SU-DHL-6 (cell line): Measurements from ENCODE around the gene MID2.
"Not testable (repeated sequence)": the region's sequence is repeated elsewhere in the genome, so short reads cannot be mapped to it uniquely, and the experiment has no call there.

ENCODE experiments used
- H2AFZ ChIP-seq: fragments of 200-600 bp; sonication (generic); 2 replicates; pipeline ENCODE4 v1.6.1; 2014; ENCODE audit warnings: low read depth, mild to moderate bottlenecking, moderate library complexity, mixed read lengths, antibody characterized with exemption, low read length; ENCODE audit not compliant: severe bottlenecking
- H3F3A ChIP-seq: fragments of 200-600 bp; shearing (Covaris generic); 2 replicates; pipeline ENCODE4 v1.6.0; 2016; ENCODE audit warnings: antibody characterized with exemption, mild to moderate bottlenecking; ENCODE audit not compliant: insufficient read depth
- H3K27ac ChIP-seq: fragments of 200-600 bp; sonication (generic); 2 replicates; pipeline ENCODE4 v1.5.1; 2016; ENCODE audit warnings: low read depth, mild to moderate bottlenecking, low read length, moderate library complexity, mixed read lengths
- H3K27me3 ChIP-seq: fragments of 200-600 bp; sonication (generic), shearing (Covaris generic); 2 replicates; pipeline ENCODE4 v1.6.0; 2014; ENCODE audit warnings: mild to moderate bottlenecking, low read length
- H3K36me3 ChIP-seq: fragments of 200-600 bp; sonication (generic); 2 replicates; pipeline ENCODE4 v1.6.1; 2014; ENCODE audit warnings: mild to moderate bottlenecking, low read length, mixed read lengths
- H3K4me2 ChIP-seq: fragments of 300-600, 200-600 bp; shearing (Covaris generic), sonication (generic); 2 replicates; pipeline ENCODE4 v1.6.0; 2014; ENCODE audit warnings: low read length, low read depth, mild to moderate bottlenecking; ENCODE audit not compliant: poor library complexity, severe bottlenecking
- H3K4me3 ChIP-seq: fragments of 200-600 bp; sonication (generic); 2 replicates; pipeline ENCODE4 v1.5.1; 2014; ENCODE audit warnings: antibody characterized with exemption, low read length, mild to moderate bottlenecking, mixed read lengths; ENCODE audit not compliant: insufficient read depth, poor library complexity, severe bottlenecking
- H3K79me2 ChIP-seq: fragments of 200-600 bp; sonication (generic); 2 replicates; pipeline ENCODE4 v1.6.1; 2014; ENCODE audit warnings: mild to moderate bottlenecking, low read length, moderate library complexity; ENCODE audit not compliant: insufficient read depth
- H3K9ac ChIP-seq: fragments of 200-600 bp; sonication (generic); 2 replicates; pipeline ENCODE4 v1.7.0; 2014; ENCODE audit warnings: mild to moderate bottlenecking, low read length
- H3K9me2 ChIP-seq: fragments of 200-600 bp; sonication (generic); replicated peaks from 2 replicates; pipeline ENCODE4 v1.6.1; 2014; ENCODE audit warnings: low read length; ENCODE audit not compliant: insufficient read depth
- H3K9me3 ChIP-seq: fragments of 200-600 bp; sonication (generic); 2 replicates; pipeline ENCODE4 v1.6.1; 2014; ENCODE audit warnings: low read length, mixed read lengths; ENCODE audit not compliant: insufficient read depth
- H4K20me1 ChIP-seq: fragments of 200-600 bp; sonication (generic); 2 replicates; pipeline ENCODE4 v1.6.1; 2014; ENCODE audit warnings: low read depth, mild to moderate bottlenecking, antibody characterized with exemption, low read length, moderate library complexity, mixed read lengths
- EZH2phosphoT487 ChIP-seq: fragments of 200-600 bp; sonication (generic), shearing (Covaris generic); conservative IDR thresholded peaks from 2 replicates; pipeline ENCODE4 v1.6.1; 2018; ENCODE audit warnings: mild to moderate bottlenecking, antibody characterized with exemption, low read length, moderate library complexity, mixed read lengths
- TF ChIP-seq, protein P1 (sequence below): fragments of 200-600 bp; sonication (generic); IDR thresholded peaks from one replicate; pipeline ENCODE4 v1.5.1; 2017; ENCODE audit warnings: antibody characterized with exemption, mild to moderate bottlenecking, low read length, moderate library complexity; ENCODE audit not compliant: insufficient read depth, poor library complexity, severe bottlenecking

MID2 gene

GRCh38 chrX:107780525-107780924 lies 45.1 kb upstream of the MID2 start:
- Histone ChIP-seq H3K9ac (no peak overlapping the region), H3K27ac (no peak overlapping the region), H3K27me3 (no peaks in the 10 kb centered on the region), H3K9me2 (no peaks in the 10 kb centered on the region), H3F3A (no peaks in the 10 kb centered on the region), H3K4me2 (no peak overlapping the region), H4K20me1 (no peaks in the 10 kb centered on the region), H2AFZ (no peak overlapping the region), H3K9me3 (no peaks in the 10 kb centered on the region), H3K4me3 (no peak overlapping the region), H3K79me2 (no peaks in the 10 kb centered on the region), H3K36me3 (no peaks in the 10 kb centered on the region)
- TF ChIP-seq, protein P1, sequence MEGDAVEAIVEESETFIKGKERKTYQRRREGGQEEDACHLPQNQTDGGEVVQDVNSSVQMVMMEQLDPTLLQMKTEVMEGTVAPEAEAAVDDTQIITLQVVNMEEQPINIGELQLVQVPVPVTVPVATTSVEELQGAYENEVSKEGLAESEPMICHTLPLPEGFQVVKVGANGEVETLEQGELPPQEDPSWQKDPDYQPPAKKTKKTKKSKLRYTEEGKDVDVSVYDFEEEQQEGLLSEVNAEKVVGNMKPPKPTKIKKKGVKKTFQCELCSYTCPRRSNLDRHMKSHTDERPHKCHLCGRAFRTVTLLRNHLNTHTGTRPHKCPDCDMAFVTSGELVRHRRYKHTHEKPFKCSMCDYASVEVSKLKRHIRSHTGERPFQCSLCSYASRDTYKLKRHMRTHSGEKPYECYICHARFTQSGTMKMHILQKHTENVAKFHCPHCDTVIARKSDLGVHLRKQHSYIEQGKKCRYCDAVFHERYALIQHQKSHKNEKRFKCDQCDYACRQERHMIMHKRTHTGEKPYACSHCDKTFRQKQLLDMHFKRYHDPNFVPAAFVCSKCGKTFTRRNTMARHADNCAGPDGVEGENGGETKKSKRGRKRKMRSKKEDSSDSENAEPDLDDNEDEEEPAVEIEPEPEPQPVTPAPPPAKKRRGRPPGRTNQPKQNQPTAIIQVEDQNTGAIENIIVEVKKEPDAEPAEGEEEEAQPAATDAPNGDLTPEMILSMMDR: no peak
- no peak for TF ChIP-seq EZH2phosphoT487

DNA sequence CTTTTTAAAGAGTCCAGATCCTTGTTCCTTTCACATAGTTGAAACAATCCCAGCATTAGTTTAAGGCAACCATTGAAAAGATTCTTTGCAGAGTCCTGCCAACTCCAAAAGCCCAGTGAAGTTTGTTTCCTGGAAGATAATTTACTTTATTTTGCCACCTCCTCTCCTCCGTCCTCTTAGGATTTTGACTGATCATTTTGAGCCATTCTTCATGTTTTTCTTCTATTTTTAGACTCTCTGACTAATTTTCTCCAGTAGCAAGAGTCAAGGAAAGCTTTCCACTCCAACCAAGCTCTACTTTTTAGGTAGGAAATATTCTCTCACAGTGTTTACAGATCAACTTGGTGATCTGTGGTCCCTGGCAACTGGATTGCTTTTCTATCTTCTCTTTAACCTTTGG lies 37.8 kb upstream of the MID2 start:
- Histone ChIP-seq H4K20me1 (no peaks in the 10 kb centered on the region), H3K4me2 (no peak overlapping the region), H3K36me3 (no peaks in the 10 kb centered on the region), H3K9ac (no peak overlapping the region), H3K27ac (no peak overlapping the region), H3K9me2 (no peaks in the 10 kb centered on the region), H3K9me3 (no peaks in the 10 kb centered on the region), H3F3A (no peaks in the 10 kb centered on the region), H2AFZ (no peak overlapping the region), H3K4me3 (no peak overlapping the region), H3K79me2 (no peaks in the 10 kb centered on the region), H3K27me3 (no peaks in the 10 kb centered on the region)
- TF ChIP-seq EZH2phosphoT487: no peak
- TF ChIP-seq, protein P1: no peak

DNA sequence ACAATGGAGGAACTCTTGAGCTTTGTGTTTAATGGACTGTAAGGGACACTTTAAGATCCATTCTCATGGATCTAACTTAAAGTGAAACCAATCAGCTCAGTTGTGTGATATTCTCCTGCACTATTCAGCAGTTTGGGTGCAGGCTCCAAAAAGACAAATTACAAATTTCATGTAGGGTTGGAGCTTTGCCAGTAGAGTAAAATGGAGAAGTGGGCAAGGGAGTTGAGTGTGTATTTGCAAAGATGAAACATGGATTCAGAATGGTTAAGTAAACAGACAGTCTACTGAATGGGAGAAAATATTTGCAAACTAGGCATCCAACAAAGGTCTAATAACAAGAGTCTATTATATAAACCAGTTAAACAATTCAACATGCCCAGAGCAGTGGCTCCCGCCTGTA lies 21.2 kb upstream of the MID2 start:
- TF ChIP-seq, protein P1: no peak
- no peak for TF ChIP-seq EZH2phosphoT487
- H3K4me2 ChIP-seq: no peak overlapping the region
- no peaks in the 10 kb centered on the region for H3K9me3 ChIP-seq
- H3K27ac ChIP-seq: no peak overlapping the region
- no peaks in the 10 kb centered on the region for H4K20me1 ChIP-seq
- H3K36me3 ChIP-seq: no peaks in the 10 kb centered on the region
- no peaks in the 10 kb centered on the region for H3K27me3 ChIP-seq
- H3K4me3 ChIP-seq: no peak overlapping the region
- H3K79me2 ChIP-seq: no peaks in the 10 kb centered on the region
- no peaks in the 10 kb centered on the region for H3F3A ChIP-seq
- H3K9ac ChIP-seq: no peak overlapping the region
- H2AFZ ChIP-seq: no peak overlapping the region
- no peaks in the 10 kb centered on the region for H3K9me2 ChIP-seq

- Histone ChIP-seq H3K9ac (no peak overlapping the region), H2AFZ (no peak overlapping the region), H3K27me3 (no peaks in the 10 kb centered on the region), H3K4me3 (no peak overlapping the region), H3K27ac (no peak overlapping the region), H3K79me2 (no peaks in the 10 kb centered on the region), H3K36me3 (no peaks in the 10 kb centered on the region), H4K20me1 (no peaks in the 10 kb centered on the region), H3F3A (no peaks in the 10 kb centered on the region), H3K9me3 (no peaks in the 10 kb centered on the region), H3K4me2 (no peak overlapping the region), H3K9me2 (no peaks in the 10 kb centered on the region)
- no peak for TF ChIP-seq EZH2phosphoT487
- TF ChIP-seq, protein P1: no peak
Measured at GRCh38 chrX:107805179-107805578, 20.5 kb upstream of the MID2 start.

DNA sequence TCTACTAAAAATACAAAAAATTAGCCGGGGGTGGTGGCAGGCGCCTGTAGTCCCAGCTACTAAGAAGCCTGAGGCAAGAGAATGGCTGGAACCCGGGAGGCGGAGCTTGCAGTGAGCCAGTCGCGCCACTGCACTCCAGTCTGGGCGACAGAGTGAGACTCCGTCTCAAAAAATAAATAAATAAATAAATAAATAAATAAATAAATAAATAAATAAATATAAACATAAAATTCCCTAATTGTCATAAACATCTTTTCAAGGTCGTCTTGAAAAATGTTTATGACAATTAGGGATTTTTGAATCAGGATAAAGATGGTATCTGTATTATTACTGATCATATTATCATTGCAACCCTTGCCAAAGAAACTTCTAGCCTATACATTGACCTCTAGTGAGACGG lies 15.6 kb upstream of the MID2 start:
- H3K79me2 ChIP-seq, H3K36me3 ChIP-seq, H3K27ac ChIP-seq, H3K9me3 ChIP-seq, H3K27me3 ChIP-seq, H2AFZ ChIP-seq, H4K20me1 ChIP-seq, H3K9me2 ChIP-seq, H3K4me3 ChIP-seq, H3K9ac ChIP-seq, H3F3A ChIP-seq, H3K4me2 ChIP-seq: not testable (repeated sequence)
